GM18951 (cell line): ENCODE measurements around the gene ADAM12.

Source experiments
- POLR2A ChIP-seq: IDR thresholded peaks from 4 replicates; pipeline ENCODE4 v1.6.1; 2011; ENCODE audit warnings: mild to moderate bottlenecking; ENCODE audit not compliant: insufficient read length, insufficient read depth; ENCODE audit errors: extremely low read depth
- in situ Hi-C: fragments of 300-500 bp; cut with MboI; formaldehyde crosslinking; loops from one replicate; pipeline ENCODE4 v1.12.0; 2022; ENCODE audit warnings: low sequenced_read_pairs, mixed read lengths, inconsistent platforms; ENCODE audit not compliant: unreplicated experiment

Gene ADAM12

GRCh38 chr10:126001576-126001975, 386.7 kb downstream of the ADAM12 start:
- TF ChIP-seq POLR2A, result no peak
- in situ Hi-C loops, result no loop called here

- in situ Hi-C loops, result no loop called here
- no peak for TF ChIP-seq POLR2A
Measured at GRCh38 chr10:125999694-126000093, 388.6 kb downstream of the ADAM12 start.

- in situ Hi-C loops, result no loop called here
Measured at GRCh38 chr10:125997586-125997985, 390.7 kb downstream of the ADAM12 start.

GRCh38 chr10:125995726-125996304, 392.5 kb downstream of the ADAM12 start:
- TF ChIP-seq POLR2A, result no peak
- in situ Hi-C loops, result no loop called here

More at GRCh38 chr10:125997586-125997985, 390.7 kb downstream of the ADAM12 start:
- TF ChIP-seq POLR2A, result no peak

- in situ Hi-C loops, result no loop called here
- no peak for TF ChIP-seq POLR2A
Measured at GRCh38 chr10:125994601-125995000, 393.7 kb downstream of the ADAM12 start.

GRCh38 chr10:125992254-125992653, 396.0 kb downstream of the ADAM12 start:
- in situ Hi-C loops, result no loop called here
- no peak for TF ChIP-seq POLR2A

GRCh38 chr10:125991392-125991791, 396.9 kb downstream of the ADAM12 start:
- TF ChIP-seq POLR2A, result no peak
- in situ Hi-C loops, result no loop called here

GRCh38 chr10:125990974-125991373, 397.3 kb downstream of the ADAM12 start:
- in situ Hi-C loops, result no loop called here

GRCh38 chr10:125989791-125990190, 398.5 kb downstream of the ADAM12 start:
- in situ Hi-C loops, result no loop called here

More at GRCh38 chr10:125990974-125991373, 397.3 kb downstream of the ADAM12 start:
- no peak for TF ChIP-seq POLR2A

GRCh38 chr10:125985557-125986240, 402.6 kb downstream of the ADAM12 start:
- in situ Hi-C loops, result no loop called here

More at GRCh38 chr10:125989791-125990190, 398.5 kb downstream of the ADAM12 start:
- no peak for TF ChIP-seq POLR2A

GRCh38 chr10:125984865-125985495, 403.3 kb downstream of the ADAM12 start:
- in situ Hi-C loops, result no loop called here
- no peak for TF ChIP-seq POLR2A

More at GRCh38 chr10:125985557-125986240, 402.6 kb downstream of the ADAM12 start:
- TF ChIP-seq POLR2A, result no peak

GRCh38 chr10:125984346-125984745, 403.9 kb downstream of the ADAM12 start:
- in situ Hi-C loops, result no loop called here

GRCh38 chr10:125983656-125984055, 404.6 kb downstream of the ADAM12 start:
- TF ChIP-seq POLR2A, result no peak

More at GRCh38 chr10:125984346-125984745, 403.9 kb downstream of the ADAM12 start:
- no peak for TF ChIP-seq POLR2A

GRCh38 chr10:125983161-125983560, 405.1 kb downstream of the ADAM12 start:
- no peak for TF ChIP-seq POLR2A
- in situ Hi-C loops, result no loop called here

More at GRCh38 chr10:125983656-125984055, 404.6 kb downstream of the ADAM12 start:
- in situ Hi-C loops, result no loop called here
